ENCODE results near the gene COCH.

Gene COCH

GRCh38 chr14:30876692-30877091 lies 2.3 kb downstream of the COCH start (continued):
- no peak for TF ChIP-seq ZSCAN18 (tag by site-specific recombination; IDR thresholded peaks at IDR 0.05)
- TF ChIP-seq KLF16 (tag by site-specific recombination; IDR thresholded peaks at IDR 0.05) = no peak
- TF ChIP-seq ZNF324 (tag by site-specific recombination; IDR thresholded peaks at IDR 0.05) = no peak
- TF ChIP-seq YY2 (tag by site-specific recombination; IDR thresholded peaks at IDR 0.05) = no peak
- TF ChIP-seq ZNF792 (tag by site-specific recombination; IDR thresholded peaks at IDR 0.05) = no peak
- no peak for TF ChIP-seq ZNF513 (tag by site-specific recombination; IDR thresholded peaks at IDR 0.05)

GRCh38 chr14:30882431-30882830 lies 8.1 kb downstream of the COCH start:
- CTCF ChIA-PET = interaction anchor here (0.5 kb wide), 1 partner anchor 314 kb away, joined by 3 read pairs; no protein-coding TSS in a partner anchor
- H3K36me3 ChIP-seq (ENCODE audit: control insufficient read depth in 2 of 2, insufficient read depth in 1 of 2, low read length in 2 of 2) = peaks cover 70 to 85% of the 10 kb centered on the region in 2 experiments
- POLR2A ChIA-PET = no interaction called here

More at GRCh38 chr14:30882431-30882830, 8.1 kb downstream of the COCH start:
- Histone ChIP-seq H3K27ac (ENCODE audit: extremely low read depth, low read depth, low read length) (no peak overlapping the region), H3K4me1 (ENCODE audit: control insufficient read depth, insufficient read depth, low read length) (no peaks in the 10 kb centered on the region), H3K9me3 (ENCODE audit: control insufficient read depth, insufficient read depth, low read depth, low read length) (no peaks in the 10 kb centered on the region), H3K4me3 (ENCODE audit: low read depth, low read length) (no peak overlapping the region)
- TF ChIP-seq CTCF (tag by site-specific recombination; IDR thresholded peaks at IDR 0.05) = no peak
- TF ChIP-seq ZIC2 (tag by site-specific recombination; IDR thresholded peaks at IDR 0.05) = no peak
- no peak for TF ChIP-seq ZNF624 (tag by site-specific recombination; IDR thresholded peaks at IDR 0.05)
- TF ChIP-seq ZNF76 (tag by site-specific recombination; IDR thresholded peaks at IDR 0.05; ENCODE audit: borderline replicate concordance, low read depth) = no peak
- no peak for TF ChIP-seq ZNF214 (tag by site-specific recombination; IDR thresholded peaks at IDR 0.05; ENCODE audit: borderline replicate concordance)
- no peak for TF ChIP-seq AEBP2 (tag by site-specific recombination; IDR thresholded peaks at IDR 0.05; ENCODE audit: borderline replicate concordance)
- TF ChIP-seq GLI2 (tag by site-specific recombination; IDR thresholded peaks at IDR 0.05; ENCODE audit: borderline replicate concordance, low read depth) = no peak
- TF ChIP-seq PRDM2 (tag by site-specific recombination; IDR thresholded peaks at IDR 0.05; ENCODE audit: borderline replicate concordance) = no peak
- no peak for TF ChIP-seq ZNF280D (tag by site-specific recombination; IDR thresholded peaks at IDR 0.05)
- TF ChIP-seq ZNF555 (tag by site-specific recombination; conservative IDR thresholded peaks at IDR 0.05) = no peak
